ENCODE results near the gene SLFN14. TPM values are rescaled to one million over a fixed set of nuclear protein-coding genes. Genes with fewer than 3 reads are reported as not detected.

SLFN14 gene
- total RNA-seq, 1 experiment from 2014 or later, result not detected

GRCh38 chr17:35545150-35545549, 15.5 kb downstream of the SLFN14 start:
- Histone ChIP-seq H4K91ac (ENCODE audit: insufficient read length, low read depth, low read length) (no peak overlapping the region), H2AK5ac (ENCODE audit: insufficient read length, low read length) (no peak overlapping the region), H3K9me3 (ENCODE audit: control insufficient read depth, low read depth, low read length) (no peaks in the 10 kb centered on the region), H2BK20ac (ENCODE audit: low read depth, low read length, poor library complexity, severe bottlenecking) (no peak overlapping the region), H3K18ac (ENCODE audit: insufficient read length, low read depth, low read length) (no peak overlapping the region), H4K5ac (ENCODE audit: insufficient read length, low read depth, low read length) (no peak overlapping the region), H2AFZ (ENCODE audit: low read length) (no peak overlapping the region), H3K4me2 (ENCODE audit: insufficient read depth, insufficient read length, low read length) (no peak overlapping the region), H2BK15ac (ENCODE audit: low read depth, low read length) (no peak overlapping the region), H3K27me3 (ENCODE audit: insufficient read depth, low read length) (no peaks in the 10 kb centered on the region), H3K56ac (ENCODE audit: insufficient read length, low read depth, low read length) (no peak overlapping the region), H2BK12ac (ENCODE audit: insufficient read length, low read depth, low read length) (no peak overlapping the region), H2BK120ac (ENCODE audit: low read depth, low read length, poor library complexity, severe bottlenecking) (no peak overlapping the region), H4K20me1 (ENCODE audit: control insufficient read depth, insufficient read depth, insufficient read length) (no peaks in the 10 kb centered on the region), H3T11ph (ENCODE audit: low read length) (no peak overlapping the region), H3K14ac (ENCODE audit: insufficient read depth, low read length) (no peak overlapping the region), H3K23me2 (ENCODE audit: insufficient read length, low read depth, low read length, poor library complexity, severe bottlenecking) (no peaks in the 10 kb centered on the region), H3K9ac (ENCODE audit: extremely low read depth, insufficient read length, low read length) (no peak overlapping the region), H4K8ac (replicated peaks; ENCODE audit: insufficient read length, low read depth, low read length) (no peak overlapping the region), H3K79me2 (ENCODE audit: insufficient read depth, low read length) (no peaks in the 10 kb centered on the region), H3K23ac (ENCODE audit: insufficient read length, low read depth, low read length) (no peak overlapping the region), H3K27ac (ENCODE audit: insufficient read length, low read depth, low read length) (no peak overlapping the region), H3K4me1 (ENCODE audit: insufficient read depth, low read length) (no peaks in the 10 kb centered on the region), H3K4ac (ENCODE audit: low read depth, low read length) (no peak overlapping the region), H2BK5ac (ENCODE audit: insufficient read length, low read length) (no peak overlapping the region), H3K79me1 (ENCODE audit: insufficient read depth, low read depth, low read length, poor library complexity, severe bottlenecking) (no peaks in the 10 kb centered on the region)
- H3K4me3 Mint-ChIP-seq, result no peak overlapping the region
- no peaks in the 10 kb centered on the region for H3K4me1 Mint-ChIP-seq
- no peaks in the 10 kb centered on the region for H3K36me3 Mint-ChIP-seq (ENCODE audit: insufficient read depth in 1 of 3, low read depth in 3 of 3)
- no CpG with 5 or more reads among the region's 1 CpG for WGBS (ENCODE audit: extremely low coverage, insufficient read length, low lambda C conversion rate)
- DNase-seq, result no peak
- H3K27ac Mint-ChIP-seq, result no peak overlapping the region
- no peak for TF ChIP-seq CTCF (conservative IDR thresholded peaks at IDR 0.05)
- H3K27me3 Mint-ChIP-seq (ENCODE audit: low read depth), result peaks cover 29% of the 10 kb centered on the region
- H3K9me3 Mint-ChIP-seq, result no peaks in the 10 kb centered on the region

Measured in H9 (cell line).